BLaER1 treated with 17β-estradiol and CSF1 and Interleukin-3, amounts not matched to agents 10 nM and 100 nM (cell line): ENCODE measurements around the gene STARD13.

ENCODE experiments used
- H3K27ac ChIP-seq, 11 experiments: shearing (Covaris generic); formaldehyde crosslinking; 2 replicates each; pipeline ENCODE4 v1.8.1; 2022
- H3K27me3 ChIP-seq, 11 experiments: shearing (Covaris generic); formaldehyde crosslinking; 2 replicates each; pipeline ENCODE4 v1.8.1; 2022
- H3K36me3 ChIP-seq, 11 experiments: shearing (Covaris generic); formaldehyde crosslinking; 2 replicates each; pipeline ENCODE4 v1.8.1; 2022
- H3K4me1 ChIP-seq, 10 experiments: shearing (Covaris generic); formaldehyde crosslinking; 2 replicates each; pipeline ENCODE4 v1.8.1; 2022
- H3K4me2 ChIP-seq, 11 experiments: shearing (Covaris generic); formaldehyde crosslinking; 2 replicates each; pipeline ENCODE4 v1.8.1; 2022
- H3K4me3 ChIP-seq, 10 experiments: shearing (Covaris generic); formaldehyde crosslinking; 2 replicates each; pipeline ENCODE4 v1.8.1; 2022
- H3K9ac ChIP-seq, 11 experiments: shearing (Covaris generic); formaldehyde crosslinking; 2 replicates each; pipeline ENCODE4 v1.8.1; 2022
- H3K9me3 ChIP-seq, 11 experiments: shearing (Covaris generic); formaldehyde crosslinking; replicated peaks in 1 of 11; 2 replicates each; pipeline ENCODE4 v1.8.1; 2022
- H4K20me1 ChIP-seq, 11 experiments: shearing (Covaris generic); formaldehyde crosslinking; 2 replicates each; pipeline ENCODE4 v1.8.1; 2022
- Cebpa-rat ChIP-seq, 11 experiments: shearing (Covaris generic); IDR thresholded peaks; 2 replicates each; pipeline ENCODE4 v1.8.1; 2022

Gene STARD13

GRCh38 chr13:33322965-33323668 lies 37.6 kb upstream of the STARD13 start:
- no peak overlapping the region for H3K27ac ChIP-seq
- no peak overlapping the region for H3K9ac ChIP-seq
- H3K4me3 ChIP-seq = no peak overlapping the region
- H3K9me3 ChIP-seq = peaks cover 0 to 11% (median 0%) of the 10 kb centered on the region in 11 experiments; a peak in 4 of 22 replicates
- H3K4me1 ChIP-seq = peaks cover 0 to 12% (median 0%) of the 10 kb centered on the region in 10 experiments; a peak in 4 of 20 replicates
- H4K20me1 ChIP-seq = no peaks in the 10 kb centered on the region
- no peak overlapping the region for H3K4me2 ChIP-seq
- H3K36me3 ChIP-seq = no peaks in the 10 kb centered on the region
- TF ChIP-seq Cebpa-rat (IDR thresholded peaks at IDR 0.05) = no peak
- H3K27me3 ChIP-seq = no peaks in the 10 kb centered on the region

- Histone ChIP-seq H3K4me2 (no peak overlapping the region), H3K27me3 (no peaks in the 10 kb centered on the region), H3K36me3 (no peaks in the 10 kb centered on the region), H3K9ac (no peak overlapping the region), H4K20me1 (no peaks in the 10 kb centered on the region), H3K4me3 (no peak overlapping the region), H3K9me3 (peaks cover 0 to 15% (median 0%) of the 10 kb centered on the region in 11 experiments; a peak in 4 of 22 replicates), H3K4me1 (peaks cover 0 to 12% (median 0%) of the 10 kb centered on the region in 10 experiments; a peak in 4 of 20 replicates), H3K27ac (no peak overlapping the region)
- TF ChIP-seq Cebpa-rat (IDR thresholded peaks at IDR 0.05) = no peak
These were observed 36.9 kb upstream of the STARD13 start for GRCh38 chr13:33322543-33322809.

GRCh38 chr13:33321686-33322542 lies 36.4 kb upstream of the STARD13 start:
- Histone ChIP-seq H3K9me3 (peaks cover 0 to 15% (median 0%) of the 10 kb centered on the region in 11 experiments; a peak in 4 of 22 replicates), H3K9ac (no peak overlapping the region), H3K4me3 (no peak overlapping the region), H3K4me1 (peaks cover 0 to 12% (median 0%) of the 10 kb centered on the region in 10 experiments; a peak in 4 of 20 replicates), H3K4me2 (no peak overlapping the region), H3K36me3 (no peaks in the 10 kb centered on the region), H4K20me1 (no peaks in the 10 kb centered on the region), H3K27me3 (no peaks in the 10 kb centered on the region), H3K27ac (no peak overlapping the region)
- no peak for TF ChIP-seq Cebpa-rat (IDR thresholded peaks at IDR 0.05)

- Histone ChIP-seq H3K27me3 (no peaks in the 10 kb centered on the region), H3K4me3 (no peak overlapping the region), H3K36me3 (no peaks in the 10 kb centered on the region), H3K4me2 (no peak overlapping the region), H3K9me3 (peaks cover 0 to 15% (median 0%) of the 10 kb centered on the region in 11 experiments; a peak in 4 of 22 replicates), H4K20me1 (no peaks in the 10 kb centered on the region), H3K4me1 (peaks cover 0 to 1% (median 0%) of the 10 kb centered on the region in 10 experiments; a peak in 2 of 20 replicates), H3K9ac (no peak overlapping the region), H3K27ac (no peak overlapping the region)
- no peak for TF ChIP-seq Cebpa-rat (IDR thresholded peaks at IDR 0.05)
These were observed 34.3 kb upstream of the STARD13 start for GRCh38 chr13:33319859-33320258.

- no peaks in the 10 kb centered on the region for H3K36me3 ChIP-seq
- no peak for TF ChIP-seq Cebpa-rat (IDR thresholded peaks at IDR 0.05)
- no peak overlapping the region for H3K27ac ChIP-seq
- H3K9me3 ChIP-seq = peaks cover 0 to 15% (median 0%) of the 10 kb centered on the region in 11 experiments; a peak in 4 of 22 replicates
- no peaks in the 10 kb centered on the region for H4K20me1 ChIP-seq
- H3K4me1 ChIP-seq = no peaks in the 10 kb centered on the region
- H3K4me3 ChIP-seq = no peak overlapping the region
- no peak overlapping the region for H3K9ac ChIP-seq
- H3K4me2 ChIP-seq = no peak overlapping the region
- no peaks in the 10 kb centered on the region for H3K27me3 ChIP-seq
These were observed 33.2 kb upstream of the STARD13 start for GRCh38 chr13:33318744-33319143.

- no peaks in the 10 kb centered on the region for H4K20me1 ChIP-seq
- H3K27me3 ChIP-seq = no peaks in the 10 kb centered on the region
- H3K9ac ChIP-seq = no peak overlapping the region
- H3K4me1 ChIP-seq = no peaks in the 10 kb centered on the region
- H3K9me3 ChIP-seq = peaks cover 0 to 15% (median 0%) of the 10 kb centered on the region in 11 experiments; a peak in 4 of 22 replicates
- H3K4me3 ChIP-seq = no peak overlapping the region
- no peak for TF ChIP-seq Cebpa-rat (IDR thresholded peaks at IDR 0.05)
- no peaks in the 10 kb centered on the region for H3K36me3 ChIP-seq
- H3K4me2 ChIP-seq = no peak overlapping the region
- no peak overlapping the region for H3K27ac ChIP-seq
These were observed 32.5 kb upstream of the STARD13 start for GRCh38 chr13:33318037-33318436.

GRCh38 chr13:33316890-33317289 lies 31.3 kb upstream of the STARD13 start:
- H3K27me3 ChIP-seq = no peaks in the 10 kb centered on the region
- no peak for TF ChIP-seq Cebpa-rat (IDR thresholded peaks at IDR 0.05)
- no peak overlapping the region for H3K27ac ChIP-seq
- peaks cover 0 to 15% (median 0%) of the 10 kb centered on the region in 11 experiments; a peak in 4 of 22 replicates for H3K9me3 ChIP-seq
- H3K4me3 ChIP-seq = no peak overlapping the region
- H3K4me2 ChIP-seq = no peak overlapping the region
- peaks cover 0 to 6% (median 0%) of the 10 kb centered on the region in 10 experiments; a peak in 2 of 20 replicates for H3K4me1 ChIP-seq
- no peaks in the 10 kb centered on the region for H3K36me3 ChIP-seq
- no peak overlapping the region for H3K9ac ChIP-seq
- no peaks in the 10 kb centered on the region for H4K20me1 ChIP-seq

- H3K9me3 ChIP-seq = peaks cover 0 to 9% (median 0%) of the 10 kb centered on the region in 11 experiments; a peak in 4 of 22 replicates
- no peaks in the 10 kb centered on the region for H4K20me1 ChIP-seq
- H3K36me3 ChIP-seq = no peaks in the 10 kb centered on the region
- H3K4me1 ChIP-seq = peaks cover 0 to 9% (median 0%) of the 10 kb centered on the region in 10 experiments; a peak in 2 of 20 replicates
- H3K27ac ChIP-seq = no peak overlapping the region
- no peak for TF ChIP-seq Cebpa-rat (IDR thresholded peaks at IDR 0.05)
- no peak overlapping the region for H3K9ac ChIP-seq
- no peak overlapping the region for H3K4me3 ChIP-seq
- H3K27me3 ChIP-seq = no peaks in the 10 kb centered on the region
- H3K4me2 ChIP-seq = no peak overlapping the region
These were observed 27.9 kb upstream of the STARD13 start for GRCh38 chr13:33313504-33313903.

GRCh38 chr13:33312861-33313212 lies 27.3 kb upstream of the STARD13 start:
- Histone ChIP-seq H3K36me3 (no peaks in the 10 kb centered on the region), H3K9me3 (peaks cover 0 to 2% (median 0%) of the 10 kb centered on the region in 11 experiments; a peak in 4 of 22 replicates), H3K4me1 (peaks cover 0 to 9% (median 0%) of the 10 kb centered on the region in 10 experiments; a peak in 2 of 20 replicates), H3K27me3 (no peaks in the 10 kb centered on the region), H3K4me2 (no peak overlapping the region), H3K4me3 (no peak overlapping the region), H3K9ac (no peak overlapping the region), H3K27ac (no peak overlapping the region), H4K20me1 (no peaks in the 10 kb centered on the region)
- TF ChIP-seq Cebpa-rat (IDR thresholded peaks at IDR 0.05) = no peak
